ENCODE measurements around the gene ATP6V1A. TPM values are rescaled to one million over a fixed set of nuclear protein-coding genes. Genes with fewer than 3 reads are reported as not detected.
A peak's percentile ranks its signal among the peaks of the same experiment; 100 is the strongest.

Gene ATP6V1A
- total and polyA plus RNA-seq, 2 experiments from 2014 or later = 47.9 to 51.1 TPM

GRCh38 chr3:113747283-113748046 lies 630 bp downstream of the ATP6V1A start:
- H3K36me3 ChIP-seq (ENCODE audit: low read depth) = no peaks in the 10 kb centered on the region
- TF ChIP-seq EZH2phosphoT487 (IDR thresholded peaks at IDR 0.05; ENCODE audit: insufficient read depth, low read depth) = no peak
- no peak for TF ChIP-seq EZH2 (IDR thresholded peaks at IDR 0.05; ENCODE audit: insufficient read depth, poor library complexity, severe bottlenecking)
- 1 to 2% methylated on average over 18 of the region's 18 CpGs for WGBS, 2 experiments (ENCODE audit: low coverage in 1 of 2, low lambda C conversion rate in 2 of 2, missing lambda C conversion rate in 2 of 2)
- peak overlapping the region; percentile 99 for H3K4me3 ChIP-seq
- H3K4me2 ChIP-seq (ENCODE audit: unreplicated experiment) = peak overlapping the region; percentile 97
- peaks cover 13% of the 10 kb centered on the region for H3F3A ChIP-seq (ENCODE audit: insufficient read depth)
- H3K9ac ChIP-seq = peak overlapping the region; percentile 99
- peaks cover 86% of the 10 kb centered on the region for H3K79me2 ChIP-seq (ENCODE audit: insufficient read depth)
- peak; percentile 49 for DNase-seq
- H3K9me3 ChIP-seq (ENCODE audit: low read depth) = no peaks in the 10 kb centered on the region
- in situ Hi-C loops (cut with MboI) = no loop called here
- peak overlapping the region; percentile 100 for H3K27ac ChIP-seq
- peak overlapping the region; percentile 86 for H2AFZ ChIP-seq
- H3K9me2 ChIP-seq (ENCODE audit: insufficient read depth) = no peaks in the 10 kb centered on the region
- peaks cover 5% of the 10 kb centered on the region; the same call in 1 of the 2 replicates for H4K20me1 ChIP-seq (ENCODE audit: insufficient read depth)
- H3K27me3 ChIP-seq (replicated peaks; ENCODE audit: insufficient read depth) = no peaks in the 10 kb centered on the region
- peaks cover 29% of the 10 kb centered on the region for H3K4me1 ChIP-seq (ENCODE audit: insufficient read depth)

DNA sequence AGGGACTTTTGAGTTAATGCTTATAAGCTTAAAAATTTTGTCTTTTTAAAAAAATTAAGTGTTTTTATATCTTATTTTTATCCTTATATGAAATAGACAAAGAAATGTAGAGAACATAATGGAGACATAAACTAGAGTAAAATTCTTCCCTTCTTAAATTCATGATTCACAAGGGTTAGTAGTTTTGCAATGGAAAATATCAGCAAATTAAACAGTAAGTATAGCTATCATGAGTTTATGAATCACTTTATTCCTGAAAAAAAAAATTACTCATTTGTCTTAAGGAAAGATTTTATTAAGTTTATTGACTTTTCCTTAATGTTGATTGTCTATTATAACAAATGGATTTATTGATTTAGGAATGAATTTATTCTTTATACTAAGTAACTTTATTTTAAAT lies 4.3 kb downstream of the ATP6V1A start:
- Histone ChIP-seq H3K4me2 (ENCODE audit: unreplicated experiment) (no peak overlapping the region), H2AFZ (no peak overlapping the region), H3K9me2 (ENCODE audit: insufficient read depth) (no peaks in the 10 kb centered on the region), H3K79me2 (ENCODE audit: insufficient read depth) (peaks cover 88% of the 10 kb centered on the region), H3K4me3 (no peak overlapping the region), H3K9ac (no peak overlapping the region), H4K20me1 (ENCODE audit: insufficient read depth) (no peaks in the 10 kb centered on the region), H3K36me3 (ENCODE audit: low read depth) (no peaks in the 10 kb centered on the region), H3K27ac (no peak overlapping the region), H3K4me1 (ENCODE audit: insufficient read depth) (peaks cover 9% of the 10 kb centered on the region), H3K9me3 (ENCODE audit: low read depth) (no peaks in the 10 kb centered on the region), H3K27me3 (replicated peaks; ENCODE audit: insufficient read depth) (no peaks in the 10 kb centered on the region), H3F3A (ENCODE audit: insufficient read depth) (0 out of 2 replicates have a peak, but pooled peaks cover 4% of the 10 kb centered on the region)
- in situ Hi-C loops (cut with MboI) = no loop called here
- peak; percentile 63 for DNase-seq
- TF ChIP-seq EZH2 (IDR thresholded peaks at IDR 0.05; ENCODE audit: insufficient read depth, poor library complexity, severe bottlenecking) (no peak), EZH2phosphoT487 (IDR thresholded peaks at IDR 0.05; ENCODE audit: insufficient read depth, low read depth) (no peak)

DNA sequence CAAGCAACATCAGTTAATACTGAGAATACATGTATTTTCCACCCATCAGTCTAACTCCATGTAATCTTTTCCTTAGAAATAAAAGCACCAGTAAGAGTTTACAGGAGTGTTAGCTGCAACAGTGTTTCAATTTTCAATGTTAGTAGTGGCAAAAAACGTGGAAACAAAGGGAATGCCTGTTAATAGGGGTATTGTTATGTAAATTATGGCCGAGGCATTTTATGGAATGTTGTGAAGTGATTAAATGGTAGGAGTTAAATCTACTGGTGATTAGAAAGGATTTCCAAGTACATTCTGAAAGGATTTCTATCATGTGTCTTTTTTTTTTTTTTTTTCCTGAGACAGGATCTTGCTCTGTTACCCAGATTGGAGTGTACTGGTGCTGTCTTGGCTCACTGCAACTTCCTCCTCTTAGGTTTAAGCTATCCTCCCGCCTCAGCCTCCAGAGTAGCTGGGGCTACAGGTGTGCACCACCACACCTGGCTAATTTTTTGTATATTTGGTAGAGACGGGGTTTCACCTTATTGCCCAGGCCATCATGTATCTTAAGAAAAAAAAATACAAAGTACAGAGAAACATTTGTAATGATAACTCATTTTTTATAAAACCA lies 6.6 kb downstream of the ATP6V1A start:
- no peaks in the 10 kb centered on the region; the same call in 1 of the 2 replicates for H4K20me1 ChIP-seq (ENCODE audit: insufficient read depth)
- peaks cover 7% of the 10 kb centered on the region; the same call in 1 of the 2 replicates for H3F3A ChIP-seq (ENCODE audit: insufficient read depth)
- H2AFZ ChIP-seq = no peak overlapping the region
- H3K9ac ChIP-seq = no peak overlapping the region
- no peaks in the 10 kb centered on the region for H3K9me2 ChIP-seq (ENCODE audit: insufficient read depth)
- H3K27ac ChIP-seq = no peak overlapping the region
- H3K4me2 ChIP-seq (ENCODE audit: unreplicated experiment) = no peak overlapping the region
- WGBS, 2 experiments (ENCODE audit: low coverage in 1 of 2, low lambda C conversion rate in 2 of 2, missing lambda C conversion rate in 2 of 2) = 73 to 81% methylated on average over 4 of the region's 4 CpGs
- no peak for TF ChIP-seq EZH2 (IDR thresholded peaks at IDR 0.05; ENCODE audit: insufficient read depth, poor library complexity, severe bottlenecking)
- TF ChIP-seq EZH2phosphoT487 (IDR thresholded peaks at IDR 0.05; ENCODE audit: insufficient read depth, low read depth) = no peak
- H3K36me3 ChIP-seq (ENCODE audit: low read depth) = no peaks in the 10 kb centered on the region
- no peaks in the 10 kb centered on the region for H3K27me3 ChIP-seq (replicated peaks; ENCODE audit: insufficient read depth)
- H3K9me3 ChIP-seq (ENCODE audit: low read depth) = no peaks in the 10 kb centered on the region
- DNase-seq = no peak
- H3K79me2 ChIP-seq (ENCODE audit: insufficient read depth) = peaks cover 93% of the 10 kb centered on the region
- no peak overlapping the region for H3K4me3 ChIP-seq
- peaks cover 3% of the 10 kb centered on the region for H3K4me1 ChIP-seq (ENCODE audit: insufficient read depth)
- in situ Hi-C loops (cut with MboI) = no loop called here

DNA sequence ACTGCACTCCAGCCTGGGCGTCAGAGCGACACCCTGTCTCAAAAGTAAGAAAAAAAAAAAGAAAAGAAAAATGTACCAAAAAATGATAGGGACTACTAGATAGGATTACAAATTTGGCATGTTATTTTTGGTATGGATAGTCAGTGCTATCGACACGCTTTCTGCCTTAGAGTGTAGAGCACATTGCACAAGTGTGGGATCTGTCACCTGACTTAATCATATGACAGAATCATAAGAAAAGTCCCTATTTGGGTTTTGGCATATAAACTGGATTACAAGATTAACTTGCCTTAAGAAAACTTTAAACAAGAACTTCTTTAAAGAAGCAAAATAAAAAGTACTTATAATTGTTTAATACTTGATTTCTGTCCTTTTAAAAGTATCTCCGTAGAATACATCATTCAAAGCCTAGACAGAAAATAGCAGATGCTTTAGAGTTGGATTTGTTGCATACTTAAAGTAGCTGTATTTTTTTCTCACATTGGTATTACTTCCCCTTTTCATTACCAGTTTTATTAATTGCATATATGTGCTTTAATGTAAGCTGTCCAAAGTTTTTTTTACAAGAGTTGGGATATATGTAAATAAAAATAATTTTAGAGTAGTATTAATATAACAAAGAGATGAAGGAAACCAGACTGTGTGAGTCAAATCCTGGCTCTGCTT lies 7.8 kb downstream of the ATP6V1A start:
- H3K79me2 ChIP-seq (ENCODE audit: insufficient read depth) = peaks cover 83% of the 10 kb centered on the region
- WGBS, 2 experiments (ENCODE audit: low coverage in 1 of 2, low lambda C conversion rate in 2 of 2, missing lambda C conversion rate in 2 of 2) = 65 to 72% methylated on average over 5 of the region's 5 CpGs

More for the DNA sequence above, 7.8 kb downstream of the ATP6V1A start:
- no peak for DNase-seq
- Histone ChIP-seq H3F3A (ENCODE audit: insufficient read depth) (peaks cover 13% of the 10 kb centered on the region; the same call in 1 of the 2 replicates), H3K4me3 (no peak overlapping the region), H4K20me1 (ENCODE audit: insufficient read depth) (no peaks in the 10 kb centered on the region; the same call in 1 of the 2 replicates), H2AFZ (no peak overlapping the region), H3K4me2 (ENCODE audit: unreplicated experiment) (no peak overlapping the region), H3K27ac (no peak overlapping the region), H3K4me1 (ENCODE audit: insufficient read depth) (0 out of 2 replicates have a peak, but pooled peaks cover 4% of the 10 kb centered on the region), H3K27me3 (replicated peaks; ENCODE audit: insufficient read depth) (no peaks in the 10 kb centered on the region), H3K9me3 (ENCODE audit: low read depth) (no peaks in the 10 kb centered on the region), H3K36me3 (ENCODE audit: low read depth) (no peaks in the 10 kb centered on the region), H3K9me2 (ENCODE audit: insufficient read depth) (no peaks in the 10 kb centered on the region), H3K9ac (no peak overlapping the region)
- TF ChIP-seq EZH2 (IDR thresholded peaks at IDR 0.05; ENCODE audit: insufficient read depth, poor library complexity, severe bottlenecking) = no peak
- no peak for TF ChIP-seq EZH2phosphoT487 (IDR thresholded peaks at IDR 0.05; ENCODE audit: insufficient read depth, low read depth)
- in situ Hi-C loops (cut with MboI) = no loop called here

Data from GM23248 (cell line).